T-helper 1 cell treated with Interleukin-12 subunit alpha and Interleukin-12 subunit beta and Interleukin-4 antibody, amounts not matched to agents 30 ng/mL and 1 ng/mL, for 36 hours (primary cell): ENCODE measurements around the gene TMEM62. TPM values are rescaled to one million over a fixed set of nuclear protein-coding genes. Genes with fewer than 3 reads are reported as not detected.
"Not testable (repeated sequence)": the region's sequence is repeated elsewhere in the genome, so short reads cannot be mapped to it uniquely, and the experiment has no call there.

Experiments used
- intact Hi-C: fragments of 100-400 bp; cut with micrococcal nuclease; formaldehyde crosslinking; loops from one replicate; pipeline ENCODE4 v1.15.1; 2024
- total RNA-seq: library from RNA; stranded (reverse); gene quantifications from 2 replicates; pipeline ENCODE4 v1.2.3, GENCODE V29; 2022

TMEM62 gene
- total RNA-seq, 1 donor from 2014 or later, result 20.5 TPM

DNA sequence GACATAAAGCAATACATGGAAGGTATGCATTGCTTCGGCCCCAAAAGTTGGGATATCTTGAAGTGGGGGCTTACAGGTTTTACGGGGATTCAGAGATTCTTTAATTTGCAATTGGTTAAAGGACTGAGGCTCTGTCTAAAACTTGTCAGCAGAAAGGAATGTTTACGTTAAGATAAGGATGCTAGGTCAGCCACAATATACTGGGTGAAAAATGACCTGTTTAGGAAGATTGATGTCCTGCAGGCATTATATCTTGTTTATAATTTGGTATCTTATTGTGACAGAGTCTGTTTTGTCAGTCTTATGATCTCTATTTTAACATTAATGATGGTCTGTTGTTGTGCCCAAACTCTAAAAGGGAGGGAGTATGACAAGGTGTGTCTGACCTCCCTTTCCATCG is 36.5 kb downstream of the TMEM62 start:
- intact Hi-C loops, result no loop called here

DNA sequence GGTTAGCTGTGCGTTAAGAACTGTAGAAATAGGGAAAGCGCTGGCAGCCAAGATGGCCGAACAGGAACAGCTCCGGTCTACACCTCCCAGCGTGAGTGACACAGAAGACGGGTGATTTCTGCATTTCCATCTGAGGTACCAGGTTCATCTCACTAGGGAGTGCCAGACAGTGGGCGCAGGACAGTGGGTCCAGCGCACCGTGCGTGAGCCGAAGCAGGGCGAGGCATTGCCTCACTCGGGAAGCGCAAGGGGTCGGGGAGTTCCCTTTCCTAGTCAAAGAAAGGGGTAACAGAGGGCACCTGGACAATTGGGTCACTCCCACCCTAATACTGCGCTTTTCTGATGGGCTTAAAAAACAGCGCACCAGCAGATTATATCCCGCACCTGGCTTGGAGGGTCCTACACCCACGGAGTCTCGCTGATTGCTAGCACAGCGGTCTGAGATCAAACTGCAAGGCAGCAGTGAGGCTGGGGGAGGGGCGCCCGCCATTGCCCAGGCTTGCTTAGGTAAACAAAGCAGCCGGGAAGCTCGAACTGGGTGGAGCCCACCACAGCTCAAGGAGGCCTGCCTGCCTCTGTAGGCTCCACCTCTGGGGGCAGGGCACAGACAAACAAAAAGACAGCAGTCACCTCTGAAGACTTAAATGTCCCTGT is 42.4 kb downstream of the TMEM62 start:
- intact Hi-C loops, result not testable (repeated sequence)

DNA sequence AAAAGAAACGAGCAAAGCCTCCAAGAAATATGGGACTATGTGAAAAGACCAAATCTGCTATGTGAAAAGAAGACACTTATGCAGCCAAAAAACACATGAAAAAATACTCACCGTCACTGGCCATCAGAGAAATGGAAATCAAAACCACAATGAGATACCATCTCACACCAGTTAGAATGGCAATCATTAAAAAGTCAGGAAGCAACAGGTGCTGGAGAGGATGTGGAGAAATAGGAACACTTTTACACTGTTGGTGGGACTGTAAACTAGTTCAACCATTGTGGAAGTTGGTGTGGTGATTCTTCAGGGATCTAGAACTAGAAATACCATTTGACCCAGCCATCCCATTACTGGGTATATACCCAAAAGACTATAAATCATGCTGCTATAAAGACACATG is 43.8 kb downstream of the TMEM62 start:
- intact Hi-C loops, result not testable (repeated sequence)

DNA sequence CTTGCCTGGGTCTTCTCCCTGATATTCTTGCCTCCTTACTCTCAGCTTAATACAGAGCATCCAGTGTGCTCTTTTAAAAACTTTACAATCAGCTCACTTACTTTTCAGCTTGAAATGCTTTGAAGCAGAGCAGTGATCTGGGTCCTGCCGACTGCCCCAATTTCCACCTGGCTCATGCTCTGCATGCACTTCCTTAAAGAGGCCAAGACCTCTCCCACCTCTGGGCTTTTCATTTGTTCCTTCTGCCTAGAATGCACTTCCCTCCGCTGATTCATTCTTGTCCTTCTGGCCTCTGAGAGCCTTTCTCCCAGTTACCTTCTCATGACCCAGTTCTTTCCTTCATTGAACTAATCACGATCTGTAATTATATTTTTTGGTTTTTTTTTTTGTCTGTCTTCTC is 49.9 kb downstream of the TMEM62 start:
- intact Hi-C loops, result loop anchor here (10.0 kb wide), 3 partner anchors 562 to 1208 kb away; partner anchors contain the start of genes EHD4, MFAP1, PDIA3 and WDR76

DNA sequence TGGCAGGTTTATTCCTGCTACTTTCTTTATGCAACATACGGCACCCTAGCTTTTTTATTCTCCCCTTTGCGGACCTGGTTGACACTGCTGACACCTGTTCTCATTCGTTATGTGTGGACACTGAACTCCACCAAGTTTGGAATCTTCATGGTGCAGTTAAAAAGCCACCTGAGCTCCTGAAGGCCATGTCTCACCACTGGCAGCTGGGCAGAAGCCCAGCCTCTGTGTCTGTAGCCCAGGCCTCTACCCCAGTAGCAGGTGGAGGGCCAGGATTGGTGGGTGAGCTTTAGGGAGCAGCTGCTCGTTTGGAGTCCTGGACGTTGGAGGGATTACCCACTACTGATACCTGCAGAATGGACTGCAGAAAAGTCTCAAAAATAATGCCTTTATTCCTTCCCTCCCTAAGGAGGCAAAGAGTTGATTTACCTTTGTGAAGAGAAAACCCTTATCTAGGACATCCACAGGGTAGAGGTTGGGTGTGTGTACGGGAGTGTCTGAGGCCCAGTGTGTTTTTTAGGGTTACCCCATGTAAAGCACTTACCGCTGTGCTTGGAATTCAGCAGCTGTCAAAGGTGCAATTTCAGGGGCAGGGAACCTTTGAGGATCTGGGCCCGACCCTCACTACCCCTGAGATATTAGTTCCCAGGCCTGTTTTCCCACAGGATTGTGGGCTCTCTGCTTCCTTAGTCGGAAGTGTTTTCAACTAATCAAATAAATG is 51.2 kb downstream of the TMEM62 start:
- intact Hi-C loops, result loop anchor here (1.0 to 10.0 kb wide), 8 partner anchors 34 to 1210 kb away; partner anchors contain the start of genes EHD4, LCMT2, MFAP1 and PDIA3

DNA sequence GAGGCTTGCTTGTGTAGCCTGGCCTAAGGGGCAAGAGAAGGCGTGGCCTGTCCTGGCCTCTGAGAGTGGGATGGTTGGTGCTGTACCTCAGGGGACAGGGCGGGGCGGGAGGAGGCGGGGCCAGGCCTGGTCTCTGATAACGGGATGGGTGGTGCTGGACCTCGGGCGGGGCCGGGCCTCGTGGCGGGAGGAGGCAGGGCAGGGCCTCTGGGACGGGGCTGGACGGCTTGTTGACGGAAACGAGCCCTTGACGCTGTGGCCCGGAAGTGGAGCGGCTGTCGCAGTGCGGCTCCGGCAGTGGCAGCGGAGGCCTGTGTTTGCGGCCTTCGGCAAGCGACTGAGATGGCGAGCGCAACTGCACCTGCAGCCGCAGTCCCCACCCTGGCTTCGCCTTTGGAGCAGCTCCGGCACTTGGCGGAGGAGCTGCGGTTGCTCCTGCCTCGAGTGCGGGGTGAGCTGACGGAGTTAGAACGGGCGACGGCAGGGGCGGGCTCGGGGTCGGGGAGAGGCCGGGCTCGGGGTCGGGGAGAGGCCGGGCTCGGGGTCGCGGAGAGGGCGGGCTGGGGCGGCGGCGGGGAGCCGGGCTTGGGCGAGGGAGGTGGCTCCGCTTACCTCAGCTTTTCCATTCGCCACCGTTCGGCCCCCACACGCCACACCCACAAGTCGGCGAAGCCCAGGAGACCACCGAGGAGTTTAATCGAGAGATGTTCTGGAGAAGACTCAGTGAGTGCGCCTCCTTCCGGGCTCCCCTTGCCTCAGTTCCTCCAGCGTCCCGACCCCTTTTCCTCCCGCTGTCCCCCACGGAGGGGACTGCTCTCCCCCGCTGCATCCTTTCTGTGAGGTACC is 52.0 kb downstream of the TMEM62 start, which contains the start of gene CCNDBP1:
Gene CCNDBP1, plus strand, starts transcription at position 247 of the 846 bp plus-strand sequence. Its CDS starts 96 bp downstream, at position 343.
- intact Hi-C loops, result loop anchor here (1.0 to 10.0 kb wide), 9 partner anchors 35 to 1211 kb away; partner anchors contain the start of genes EHD4, LCMT2, MFAP1 and PDIA3

DNA sequence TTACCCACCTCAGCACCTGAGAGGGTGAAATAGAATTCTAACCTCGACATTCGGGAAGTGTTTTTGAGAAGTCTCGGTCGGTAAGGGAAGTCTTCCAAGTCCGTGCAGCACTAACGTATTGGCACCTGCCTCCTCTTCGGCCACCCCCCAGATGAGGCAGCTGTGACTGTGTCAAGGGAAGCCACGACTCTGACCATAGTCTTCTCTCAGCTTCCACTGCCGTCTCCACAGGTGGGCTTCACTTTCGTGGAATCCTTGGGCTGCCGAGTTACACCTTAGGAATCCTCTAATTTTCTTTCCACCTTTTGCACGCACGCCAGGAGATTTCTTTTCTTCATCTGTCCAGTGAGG is 52.6 kb downstream of the TMEM62 start:
- intact Hi-C loops, result loop anchor here (1.0 to 10.0 kb wide), 4 partner anchors 482 to 1211 kb away; partner anchors contain the start of genes EHD4, MFAP1, PDIA3 and WDR76

DNA sequence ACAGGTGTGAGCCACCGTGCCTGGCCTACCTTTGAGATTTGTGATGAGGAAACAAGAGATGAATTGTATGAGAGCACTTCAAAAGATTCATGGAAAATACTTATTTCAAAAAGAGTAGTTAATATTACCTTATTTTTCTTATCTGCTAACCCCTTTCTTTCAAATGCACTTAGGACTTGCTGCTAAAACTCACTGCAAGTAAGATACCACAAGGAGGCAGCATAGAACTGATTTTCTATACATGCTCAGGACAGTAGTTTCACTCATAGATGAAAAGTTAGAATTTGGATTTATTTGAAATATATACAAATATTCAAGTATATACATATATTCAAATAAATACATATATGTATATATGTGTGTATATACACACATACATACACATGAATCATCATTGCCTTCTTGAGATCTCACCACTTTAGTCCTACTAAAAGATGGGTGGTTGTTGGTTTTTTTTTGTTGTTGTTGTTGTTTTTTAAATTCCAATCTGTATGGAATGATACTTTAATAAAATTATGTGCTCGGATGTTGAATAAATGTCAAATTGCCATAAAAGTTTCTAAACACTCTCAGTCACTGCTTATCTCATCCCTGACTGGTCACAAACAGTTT is 54.3 kb downstream of the TMEM62 start:
- intact Hi-C loops, result loop anchor here (1.0 to 10.0 kb wide), 5 partner anchors 64 to 1213 kb away; partner anchors contain the start of genes EHD4, MFAP1, PDIA3 and WDR76

DNA sequence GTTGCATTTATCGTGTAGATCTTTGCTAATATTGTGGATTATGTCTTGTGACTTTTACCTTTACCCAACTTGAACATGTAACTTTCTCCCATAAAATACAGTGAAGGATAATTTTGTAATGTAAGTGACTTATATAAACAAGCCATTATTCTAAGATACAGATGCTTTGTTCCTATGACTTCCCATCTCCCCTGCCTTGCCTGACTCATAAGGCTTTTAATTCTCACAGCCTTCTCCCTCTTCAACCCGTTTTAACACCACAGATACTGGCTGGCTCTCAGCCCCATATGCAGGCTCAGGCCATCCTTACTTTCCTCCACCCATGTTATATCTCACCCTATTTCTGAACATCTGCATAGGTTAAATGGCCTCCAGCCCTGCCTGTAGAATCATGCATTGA is 55.9 kb downstream of the TMEM62 start:
- intact Hi-C loops, result loop anchor here (10.0 kb wide), 3 partner anchors 556 to 1214 kb away; partner anchors contain the start of genes EHD4, MFAP1, PDIA3 and WDR76

DNA sequence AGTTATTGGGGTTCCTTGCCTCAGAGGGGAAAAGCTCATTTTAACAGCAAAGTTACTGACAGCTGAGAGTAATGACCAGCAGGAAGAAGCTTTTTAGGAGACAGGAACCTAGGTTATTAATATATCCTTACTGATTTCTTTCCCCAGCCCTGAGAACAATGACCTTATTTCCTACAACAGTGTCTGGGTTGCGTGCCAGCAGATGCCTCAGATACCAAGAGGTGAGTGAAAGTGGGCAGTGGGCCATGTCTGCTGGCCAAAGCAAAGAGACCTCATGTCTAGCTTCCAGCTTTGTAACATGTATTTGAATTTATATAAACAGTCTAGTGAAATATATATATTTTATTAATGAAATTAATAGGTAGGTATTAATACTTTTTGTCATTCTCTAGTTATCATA is 56.8 kb downstream of the TMEM62 start:
- intact Hi-C loops, result no loop called here

DNA sequence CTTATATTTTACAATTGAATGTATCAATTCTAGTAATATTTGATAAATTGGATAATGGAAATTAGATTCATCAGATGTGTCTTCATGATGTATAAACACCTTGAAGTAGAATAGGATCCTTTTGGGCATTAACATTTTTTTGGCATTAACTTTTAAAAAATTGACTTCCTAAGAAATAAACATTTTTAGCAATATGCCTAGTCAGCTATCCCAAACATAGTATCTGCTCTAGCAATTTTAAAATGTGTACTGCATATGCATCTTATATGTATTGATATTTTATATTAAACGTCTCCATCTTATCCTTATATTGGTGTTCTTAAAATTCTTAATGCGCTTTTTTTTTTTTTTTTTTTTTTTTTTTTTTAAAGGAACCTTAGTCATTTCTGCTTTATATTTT is 60.3 kb downstream of the TMEM62 start:
- intact Hi-C loops, result no loop called here

DNA sequence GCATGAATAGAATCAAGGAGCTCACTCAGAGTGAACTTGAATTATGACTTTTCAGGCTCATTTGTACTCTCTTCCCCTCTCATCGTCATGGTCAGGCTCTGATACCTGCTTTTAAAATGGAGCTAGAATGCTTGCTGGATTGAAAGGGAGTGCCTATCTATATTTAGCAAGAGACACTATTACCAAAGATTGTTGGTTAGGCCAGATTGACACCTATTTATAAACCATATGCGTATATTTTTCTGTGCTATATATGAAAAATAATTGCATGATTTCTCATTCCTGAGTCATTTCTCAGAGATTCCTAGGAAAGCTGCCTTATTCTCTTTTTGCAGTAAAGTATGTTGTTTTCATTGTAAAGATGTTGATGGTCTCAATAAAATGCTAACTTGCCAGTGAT is 61.4 kb downstream of the TMEM62 start:
- intact Hi-C loops, result no loop called here

DNA sequence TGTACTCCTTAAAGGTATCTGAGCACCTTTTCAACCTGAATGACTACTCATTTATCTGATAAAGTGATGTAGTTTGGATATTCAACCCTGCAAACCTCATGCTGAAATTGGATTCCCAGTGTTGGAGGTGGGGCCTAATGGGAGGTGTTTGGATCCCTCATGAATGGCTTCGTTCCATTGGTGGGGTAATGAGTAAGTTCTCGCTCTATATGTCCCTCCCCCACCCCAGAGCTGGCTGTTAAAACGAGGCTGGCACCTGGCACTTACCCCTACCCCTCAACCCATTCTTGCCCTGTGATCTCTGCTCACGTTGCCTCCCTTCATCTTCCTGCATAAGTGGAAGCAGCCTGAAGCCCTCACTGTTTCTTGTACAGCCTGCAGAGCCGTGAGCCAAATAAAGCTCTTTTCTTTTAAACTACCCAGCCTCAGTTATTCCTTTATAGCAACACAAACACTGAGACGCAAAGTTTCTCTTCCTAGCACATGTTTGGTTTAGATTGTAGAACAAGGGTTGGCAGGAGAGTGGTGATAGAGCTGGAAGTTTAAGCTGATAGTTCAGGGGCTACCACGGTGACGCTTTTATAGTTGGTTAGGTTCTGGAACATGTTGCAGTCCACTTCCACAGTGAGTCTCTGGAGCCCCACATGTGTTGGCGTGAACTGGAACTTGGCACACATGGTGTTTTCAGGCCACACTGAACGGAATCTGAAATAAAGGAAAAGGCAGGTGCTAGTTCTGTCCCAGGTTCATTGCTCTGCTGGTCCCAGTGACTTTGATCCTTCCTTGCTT is 63.6 kb downstream of the TMEM62 start:
- intact Hi-C loops, result no loop called here

DNA sequence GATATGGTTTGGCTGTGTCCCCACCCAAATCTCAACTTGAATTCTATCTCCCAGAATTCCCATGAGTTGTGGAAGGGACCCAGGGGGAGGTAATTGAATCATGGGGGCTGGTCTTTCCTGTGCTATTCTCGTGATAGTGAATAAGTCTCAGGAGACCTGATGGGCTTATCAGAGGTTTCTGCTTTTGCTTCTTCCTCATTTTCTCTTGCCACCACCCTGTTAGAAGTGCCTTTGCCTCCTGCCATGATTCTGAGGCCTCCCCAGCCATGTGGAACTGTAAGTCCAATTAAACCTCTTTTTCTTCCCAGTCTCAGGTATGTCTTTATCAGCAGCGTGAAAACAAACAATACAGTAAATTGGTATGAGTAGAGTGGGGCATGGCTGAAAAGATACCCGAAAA is 64.4 kb downstream of the TMEM62 start:
- intact Hi-C loops, result not testable (repeated sequence)

DNA sequence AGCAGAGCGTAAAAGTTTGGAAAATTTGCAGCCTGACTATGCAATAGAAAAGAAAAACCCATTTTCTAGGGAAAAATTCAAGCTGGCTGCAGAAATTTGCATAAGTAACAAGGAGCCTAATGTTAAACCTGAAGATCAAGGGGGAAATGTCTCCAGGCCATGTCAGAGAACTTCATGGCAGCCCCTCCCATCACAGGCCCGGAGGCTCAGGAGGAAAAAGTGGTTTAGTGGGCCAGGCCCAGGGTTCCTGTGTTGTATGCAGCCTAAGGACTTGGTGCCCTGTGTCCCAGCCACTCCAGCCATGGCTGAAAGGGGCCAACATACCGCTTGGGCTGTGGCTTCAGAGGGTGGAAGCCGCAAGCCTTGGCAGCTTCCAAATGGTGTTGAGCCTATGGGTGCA is 65.2 kb downstream of the TMEM62 start:
- intact Hi-C loops, result not testable (repeated sequence)

DNA sequence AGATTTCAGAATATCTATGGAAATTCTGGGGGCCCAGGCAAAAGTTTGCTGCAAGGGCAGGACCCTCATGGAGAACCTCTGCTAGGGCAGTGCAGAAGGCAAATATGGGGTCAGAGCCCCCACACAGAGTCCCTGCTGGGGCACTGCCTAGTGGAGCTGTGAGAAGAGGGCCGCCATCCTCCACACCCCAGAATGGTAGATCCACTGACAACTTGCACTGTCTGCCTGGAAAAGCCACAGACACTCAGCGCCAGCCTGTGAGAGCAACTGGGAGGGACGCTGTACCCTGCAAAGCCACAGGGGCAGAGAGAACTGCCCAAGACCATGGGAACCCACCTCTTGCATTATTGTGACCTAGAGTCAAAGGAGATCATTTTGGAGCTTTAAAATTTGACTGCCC is 65.6 kb downstream of the TMEM62 start:
- intact Hi-C loops, result no loop called here

DNA sequence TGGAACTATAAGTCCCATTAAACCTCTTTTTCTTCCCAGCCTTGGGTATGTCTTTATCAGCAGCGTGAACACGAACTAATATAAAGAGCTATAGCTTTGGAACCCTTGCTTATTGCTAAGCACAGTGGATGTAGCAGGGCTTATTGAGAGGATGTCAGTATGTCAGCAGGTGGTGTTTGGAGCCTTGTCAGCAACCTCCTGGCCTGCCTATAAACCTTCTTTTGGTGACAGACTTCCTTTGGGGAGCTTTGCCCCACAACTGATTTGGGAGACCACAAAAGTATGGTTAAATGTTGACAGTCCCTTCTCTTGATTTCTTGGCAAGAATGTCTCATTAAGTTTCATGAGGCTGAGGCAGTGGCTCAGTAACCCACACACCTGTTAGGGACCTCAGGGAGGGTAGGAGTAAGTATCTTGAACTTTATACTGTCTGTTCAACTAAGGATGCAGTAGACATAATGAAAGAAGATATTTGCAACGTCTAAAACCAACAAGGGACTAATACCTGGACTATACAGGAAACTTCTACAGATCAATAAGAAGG is 66.6 kb downstream of the TMEM62 start:
- intact Hi-C loops, result no loop called here

DNA sequence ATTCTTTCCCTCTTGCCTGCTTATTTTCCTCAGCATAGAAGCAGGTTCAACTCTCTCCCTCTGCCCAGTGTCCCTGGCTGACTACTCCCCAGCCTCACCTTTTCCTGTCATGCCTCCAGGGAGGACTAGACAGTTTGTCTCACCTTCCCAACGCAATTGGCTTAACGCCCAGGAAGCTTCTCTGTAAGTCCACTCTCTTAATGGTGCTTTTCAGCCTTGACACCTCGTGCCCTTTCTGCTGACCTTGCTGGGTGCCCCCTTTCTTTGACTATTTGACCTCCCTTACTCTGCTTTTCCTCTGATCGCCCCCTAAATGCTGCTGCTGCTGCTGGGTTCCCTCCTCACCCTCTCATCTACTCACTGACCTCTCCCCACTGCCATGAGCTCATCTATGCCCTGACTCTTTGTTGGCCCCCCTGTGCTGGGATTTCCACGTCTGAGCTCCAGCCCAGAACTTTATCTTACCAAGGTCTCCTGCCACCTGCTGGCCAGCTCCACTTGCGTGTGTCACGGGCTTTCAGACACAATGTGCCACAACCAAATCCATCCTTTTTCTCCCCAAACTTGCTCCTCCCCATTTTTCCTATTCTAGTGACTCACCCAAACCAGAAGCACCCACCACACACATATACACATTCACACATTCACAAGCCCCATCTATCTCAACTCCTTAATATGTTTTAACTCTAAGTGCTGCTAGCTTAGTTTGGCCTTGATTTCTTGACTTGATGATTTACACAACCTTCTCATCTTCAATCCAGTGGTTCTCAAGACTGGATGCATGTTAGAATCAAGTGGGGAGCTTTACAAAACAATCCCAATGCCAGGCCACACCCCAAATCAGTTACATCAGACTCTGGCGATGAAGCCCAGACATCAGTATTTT is 70.9 kb downstream of the TMEM62 start:
- intact Hi-C loops, result loop anchor here (1.0 kb wide), 1 partner anchor 500 kb away; no protein-coding TSS in a partner anchor

DNA sequence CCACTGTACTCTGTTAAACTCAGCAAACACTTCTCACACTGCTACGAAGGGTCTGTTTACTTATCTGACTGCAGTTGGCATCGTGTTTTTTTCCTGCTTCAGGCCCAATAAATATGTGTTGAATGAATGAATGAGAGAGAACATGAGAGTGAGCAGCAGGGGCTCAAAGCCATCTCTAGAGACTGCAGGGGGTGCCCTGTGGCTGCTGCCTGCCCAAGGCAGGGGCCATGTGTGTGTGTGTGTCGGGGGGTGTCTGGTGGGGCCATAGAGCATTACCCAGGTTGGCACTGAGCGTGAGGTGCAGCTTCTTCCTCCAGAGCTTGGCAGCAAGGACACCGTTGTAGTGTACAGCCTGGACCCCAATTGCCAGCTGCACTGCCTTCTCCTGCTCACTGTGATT is 72.7 kb downstream of the TMEM62 start:
- intact Hi-C loops, result no loop called here
